GM12873 (cell line): ENCODE data around the gene ZNF366.

Source experiments
- CTCF ChIP-seq: IDR thresholded peaks from 2 replicates; pipeline ENCODE4 v1.5.1; 2012; ENCODE audit warnings: low read depth, mild to moderate bottlenecking, moderate library complexity, low read length, control low read depth; ENCODE audit not compliant: insufficient read depth; ENCODE audit errors: missing control alignments

The ZNF366 gene

GRCh38 chr5:72441094-72441723, 66.0 kb downstream of the ZNF366 start:
- no peak for TF ChIP-seq CTCF

- no peak for TF ChIP-seq CTCF
Observed at GRCh38 chr5:72440207-72440638, 67.0 kb downstream of the ZNF366 start.

GRCh38 chr5:72439192-72439591, 68.0 kb downstream of the ZNF366 start:
- no peak for TF ChIP-seq CTCF

GRCh38 chr5:72438141-72438540, 69.1 kb downstream of the ZNF366 start:
- no peak for TF ChIP-seq CTCF

GRCh38 chr5:72436796-72437471, 70.3 kb downstream of the ZNF366 start:
- TF ChIP-seq CTCF = no peak

GRCh38 chr5:72434781-72435437, 72.3 kb downstream of the ZNF366 start:
- no peak for TF ChIP-seq CTCF

- no peak for TF ChIP-seq CTCF
Observed at GRCh38 chr5:72434056-72434780, 73.0 kb downstream of the ZNF366 start.
